Kidney (tissue), 14 donors: ENCODE data around the gene RSRC1. TPM values are rescaled to one million over a fixed set of nuclear protein-coding genes. Genes with fewer than 3 reads are reported as not detected.
A peak's percentile ranks its signal among the peaks of the same experiment; 100 is the strongest.
"Not testable (repeated sequence)": the region's sequence is repeated elsewhere in the genome, so short reads cannot be mapped to it uniquely, and the experiment has no call there.

ENCODE experiments used
- DNase-seq, 5 donors: peaks; one replicate each; pipeline ENCODE4 v3.0.0-alpha.2; 2013 to 2020
- FAIRE-seq: peaks from 2 replicates; lab custom pipeline; 2012; peaks lifted over from hg19 to GRCh38; lab: Jason Lieb, UNC
- H3K27ac ChIP-seq, 2 donors: one replicate each; pipeline ENCODE4 v1.7.0; 2013; ENCODE audit warnings: low read depth in 2 of 2, low read length in 2 of 2, inconsistent platforms in 1 of 2
- H3K27me3 ChIP-seq: one replicate; pipeline ENCODE4 v1.7.1; 2013; ENCODE audit warnings: low read length, inconsistent platforms; ENCODE audit not compliant: control insufficient read depth, insufficient read depth
- H3K36me3 ChIP-seq, 3 donors: one replicate each; pipeline versions ENCODE4 v1.7.0 to v1.7.1; 2013; ENCODE audit warnings: low read length in 3 of 3, control low read depth in 1 of 3, inconsistent platforms in 1 of 3; ENCODE audit not compliant: insufficient read depth in 3 of 3, control insufficient read depth in 2 of 3
- H3K4me1 ChIP-seq, 3 donors: one replicate each; pipeline versions ENCODE4 v1.7.0 to v1.7.1; 2013; ENCODE audit warnings: low read length in 3 of 3, inconsistent platforms in 1 of 3, low read depth in 1 of 3; ENCODE audit not compliant: control insufficient read depth in 2 of 3, insufficient read depth in 2 of 3
- H3K4me3 ChIP-seq, 3 donors: one replicate each; pipeline versions ENCODE4 v1.7.0 to v1.8.1; 2013; ENCODE audit warnings: low read length in 3 of 3, control low read depth in 1 of 3, inconsistent platforms in 1 of 3
- H3K9ac ChIP-seq, 3 donors: one replicate each; pipeline versions ENCODE4 v1.7.0 to v1.7.1; 2013; ENCODE audit warnings: low read length in 3 of 3, control low read depth in 1 of 3, inconsistent platforms in 1 of 3
- H3K9me3 ChIP-seq, 3 donors: one replicate each; pipeline versions ENCODE4 v1.7.0 to v1.7.1; 2013; ENCODE audit warnings: low read length in 3 of 3, control low read depth in 1 of 3, inconsistent platforms in 1 of 3; ENCODE audit not compliant: control insufficient read depth in 2 of 3, insufficient read depth in 1 of 3
- CTCF ChIP-seq: IDR thresholded peaks from 3 replicates; pipeline ENCODE4 v1.5.1; 2012; ENCODE audit warnings: mild to moderate bottlenecking, moderate library complexity, borderline replicate concordance; ENCODE audit not compliant: insufficient read depth; ENCODE audit errors: extremely low read depth
- intact Hi-C: fragments of 100-400 bp; cut with DNase I; formaldehyde crosslinking; loops from one replicate; pipeline ENCODE4 v1.11.1; 2022
- polyA plus RNA-seq: library from polyadenylated mRNA; stranded (reverse); fragments of 350-450 nt; fragmentation: Illumina TruSeq; extraction: RNeasy Lipid Tissue Mini Kit (QIAGEN cat#74804); gene quantifications from one replicate; pipeline ENCODE4 v1.2.3, GENCODE V29; 2014; ENCODE audit warnings: low read depth, low replicate concordance; ENCODE audit not compliant: insufficient read depth
- total RNA-seq: library from RNA; stranded (reverse); fragmentation: NEBNext Ultra II Directional; extraction: Animal tissue kit (Norgen Biotek cat#: 25700); gene quantifications from one replicate; pipeline ENCODE4 v1.2.1, GENCODE V29; 2021
- donor health status: control.
- donor health status: control.
- donor health status: control.
- donor health status: control.
- donor health status: control.
- donor health status: DM: yes; HTN: yes; CAD: no.
- donor health status: Normal renal cell carcinoma (clear cell type).

Gene RSRC1
- total and polyA plus RNA-seq, 2 donors from 2014 or later: 14.3 to 33.8 TPM

GRCh38 chr3:158111861-158112260, 2.0 kb downstream of the RSRC1 start:
- FAIRE-seq: no peak
- intact Hi-C loops: no loop called here
- peaks cover 0 to 4% (median 0%) of the 10 kb centered on the region in 3 donors for H3K9me3 ChIP-seq
- H3K27me3 ChIP-seq: peaks cover 22% of the 10 kb centered on the region
- H3K36me3 ChIP-seq: no peaks in the 10 kb centered on the region
- no peak overlapping the region for H3K27ac ChIP-seq
- TF ChIP-seq CTCF: no peak
- H3K4me3 ChIP-seq: no peak overlapping the region
- DNase-seq: no peak
- H3K9ac ChIP-seq: no peak overlapping the region
- peaks cover 0 to 2% (median 0%) of the 10 kb centered on the region in 3 donors for H3K4me1 ChIP-seq

GRCh38 chr3:158113595-158113994, 3.7 kb downstream of the RSRC1 start:
- H3K27ac ChIP-seq, H3K9me3 ChIP-seq, H3K4me1 ChIP-seq, DNase-seq, intact Hi-C loops, H3K36me3 ChIP-seq, FAIRE-seq, H3K27me3 ChIP-seq, H3K4me3 ChIP-seq, H3K9ac ChIP-seq: not testable (repeated sequence)

GRCh38 chr3:158120330-158120729, 10.4 kb downstream of the RSRC1 start:
- Histone ChIP-seq H3K27ac (no peak overlapping the region), H3K4me3 (no peak overlapping the region), H3K4me1 (no peaks in the 10 kb centered on the region), H3K36me3 (peaks cover 0 to 3% (median 2%) of the 10 kb centered on the region in 3 donors), H3K9me3 (no peaks in the 10 kb centered on the region), H3K9ac (no peak overlapping the region), H3K27me3 (no peaks in the 10 kb centered on the region)
- DNase-seq (no peak), FAIRE-seq (peak; percentile 98)
- TF ChIP-seq CTCF: no peak
- intact Hi-C loops: no loop called here

- intact Hi-C loops: no loop called here
- DNase-seq: no peak
- FAIRE-seq: peak; percentile 19
- no peak overlapping the region for H3K4me3 ChIP-seq
- peaks cover 0 to 3% (median 2%) of the 10 kb centered on the region in 3 donors for H3K36me3 ChIP-seq
- no peak overlapping the region for H3K27ac ChIP-seq
- no peaks in the 10 kb centered on the region for H3K4me1 ChIP-seq
- H3K9me3 ChIP-seq: no peaks in the 10 kb centered on the region
- H3K9ac ChIP-seq: no peak overlapping the region
- H3K27me3 ChIP-seq: no peaks in the 10 kb centered on the region
- TF ChIP-seq CTCF: no peak
Measured at GRCh38 chr3:158121295-158121694, 11.4 kb downstream of the RSRC1 start.

GRCh38 chr3:158122721-158123120, 12.8 kb downstream of the RSRC1 start:
- H3K27ac ChIP-seq, H3K4me3 ChIP-seq, H3K4me1 ChIP-seq, DNase-seq, H3K9ac ChIP-seq, FAIRE-seq, H3K36me3 ChIP-seq, intact Hi-C loops, H3K27me3 ChIP-seq, H3K9me3 ChIP-seq: not testable (repeated sequence)
